Epithelial cell of umbilical artery (primary cell): ENCODE measurements around the gene SBK3. TPM values are rescaled to one million over a fixed set of nuclear protein-coding genes. Genes with fewer than 3 reads are reported as not detected.

Experiments
- total RNA-seq: library from RNA; depleted of rRNA; stranded (reverse); fragments of >200 nt; gene quantifications from 2 replicates; pipeline ENCODE4 v1.2.3, GENCODE V29; 2014

The SBK3 gene, protein sequence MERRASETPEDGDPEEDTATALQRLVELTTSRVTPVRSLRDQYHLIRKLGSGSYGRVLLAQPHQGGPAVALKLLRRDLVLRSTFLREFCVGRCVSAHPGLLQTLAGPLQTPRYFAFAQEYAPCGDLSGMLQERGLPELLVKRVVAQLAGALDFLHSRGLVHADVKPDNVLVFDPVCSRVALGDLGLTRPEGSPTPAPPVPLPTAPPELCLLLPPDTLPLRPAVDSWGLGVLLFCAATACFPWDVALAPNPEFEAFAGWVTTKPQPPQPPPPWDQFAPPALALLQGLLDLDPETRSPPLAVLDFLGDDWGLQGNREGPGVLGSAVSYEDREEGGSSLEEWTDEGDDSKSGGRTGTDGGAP
- total RNA-seq, result 0.32 TPM in 1 of 2 replicates, not detected in the other

DNA sequence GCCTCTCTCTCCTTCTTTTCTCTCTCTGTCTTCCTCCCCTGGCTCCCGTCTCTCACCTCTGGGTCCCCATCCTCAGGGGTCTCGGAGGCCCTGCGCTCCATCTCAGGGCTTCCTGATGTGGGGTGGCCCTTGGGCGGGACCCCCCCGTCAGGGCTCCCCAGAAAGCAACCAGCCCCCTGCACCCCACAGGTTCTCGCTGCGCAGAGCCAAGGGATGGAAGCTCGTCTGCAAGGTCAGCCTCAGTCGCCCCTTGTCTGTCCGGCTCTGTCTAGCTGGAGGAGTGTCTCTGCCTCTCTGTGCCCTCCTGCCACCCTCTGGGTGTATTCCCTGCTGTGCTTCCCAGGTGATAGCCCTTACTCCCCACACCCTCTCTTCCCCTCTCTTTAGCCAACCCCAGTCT, at the start of gene SBK3:
SBK3 (minus strand) TSS at position 101 of the 400 bp plus-strand sequence; CDS start at position 101, 0 bp downstream.

DNA sequence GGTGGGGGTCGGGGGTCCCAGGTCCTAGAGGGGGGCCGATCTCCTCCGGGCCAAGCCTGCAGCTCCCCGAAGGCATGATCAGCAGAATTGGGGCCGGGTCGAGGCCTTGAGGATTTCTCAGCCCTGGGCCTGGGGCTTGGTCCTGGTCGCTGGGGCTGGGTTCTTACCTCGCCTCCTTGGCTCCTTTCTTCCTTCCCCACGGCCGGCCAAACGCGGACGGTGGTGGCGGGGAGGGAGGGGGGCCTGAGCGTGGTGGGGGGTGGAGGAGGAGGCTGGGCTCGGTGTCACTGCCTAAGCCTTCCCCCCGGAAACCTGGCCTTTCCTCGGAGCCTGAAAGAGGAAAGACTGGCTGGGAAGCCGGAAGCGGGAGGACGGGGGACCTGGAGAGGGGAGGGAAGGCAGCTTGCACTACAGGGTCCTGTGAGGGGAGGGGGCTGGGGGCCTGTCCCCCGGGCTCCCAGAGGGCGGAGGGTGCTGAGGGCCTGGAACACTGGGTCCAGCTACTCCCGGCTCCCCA, 35.3 kb upstream of the SBK3 start, which contains the start of gene ZNF579:
ZNF579 (minus strand) TSS at position 221 of the 517 bp plus-strand sequence. CDS start 1,209 bp downstream, outside the sequence.

DNA sequence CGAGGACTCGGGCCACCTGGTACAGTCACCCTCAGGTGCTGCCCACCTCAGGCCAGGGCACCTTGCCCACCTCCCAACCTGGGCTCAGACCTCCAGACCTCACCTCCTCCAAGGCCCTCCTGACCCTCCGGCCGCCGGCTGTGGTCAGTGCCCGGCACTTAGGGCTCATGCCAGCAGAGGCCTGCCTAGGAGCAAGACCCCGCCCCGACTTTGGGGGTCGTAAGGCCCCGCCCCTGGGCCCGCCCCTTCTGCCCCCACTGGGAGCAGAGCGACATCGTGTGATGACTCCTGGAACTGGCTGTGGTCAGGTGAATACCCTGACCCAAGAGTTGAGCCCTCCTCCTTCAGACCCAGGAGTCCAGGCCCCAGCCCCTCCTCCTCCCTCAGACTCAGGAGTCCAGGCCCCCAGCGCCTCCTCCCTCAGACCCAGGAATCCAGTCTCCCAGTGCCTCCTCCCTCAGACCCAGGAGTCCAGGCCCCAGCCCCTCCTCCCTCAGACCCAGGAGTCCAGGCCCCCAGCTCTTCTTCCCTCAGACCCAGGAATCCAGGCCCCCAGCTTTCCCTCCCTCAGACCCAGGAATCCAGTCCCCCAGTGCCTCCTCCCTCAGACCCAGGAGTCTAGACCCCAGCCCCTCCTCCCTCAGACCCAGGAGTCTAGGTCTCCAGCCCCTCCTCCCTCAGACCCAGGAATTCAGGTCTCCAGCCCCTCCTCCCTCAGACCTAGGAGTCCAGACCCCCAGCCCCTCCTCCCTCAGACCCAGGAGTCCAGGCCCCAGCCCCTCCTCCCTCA, 8.2 kb downstream of the SBK3 start, which contains the start of gene SBK2:
SBK2 (minus strand) TSS at position 183 of the 790 bp plus-strand sequence. CDS start 839 bp downstream, outside the sequence.

Other genes with a start within 250 kb of the SBK3 start
- gene TMEM150B, start 220.2 kb downstream of the SBK3 start, total RNA-seq, result not detected in 2 replicates
- 3.9 and 4.7 TPM in 2 replicates for gene KMT5C, start 205.7 kb downstream of the SBK3 start, total RNA-seq
- gene COX6B2, start 190.8 kb downstream of the SBK3 start, total RNA-seq, result under 0.01 TPM in 1 of 2 replicates, not detected in the other
- not detected in 2 replicates for gene GARIN5B, start 182.3 kb downstream of the SBK3 start, total RNA-seq
- 0.46 and 2.6 TPM in 2 replicates for gene IL11, start 175.1 kb downstream of the SBK3 start, total RNA-seq
- not detected in 2 replicates for gene TMEM190, start 168.7 kb downstream of the SBK3 start, total RNA-seq
- gene TMEM238, start 161.3 kb downstream of the SBK3 start, total RNA-seq, result 0.65 TPM in 1 of 2 replicates, not detected in the other
- gene RPL28, start 159.6 kb downstream of the SBK3 start, total RNA-seq, result 112 and 274 TPM in 2 replicates
- 168 and 599 TPM in 2 replicates for gene UBE2S, start 137.8 kb downstream of the SBK3 start, total RNA-seq
- gene SHISA7, start 102.2 kb downstream of the SBK3 start, total RNA-seq, result not detected in 2 replicates
- gene ISOC2, start 83.9 kb downstream of the SBK3 start, total RNA-seq, result 50.6 and 74.1 TPM in 2 replicates
- gene C19orf85, start 80.8 kb downstream of the SBK3 start, total RNA-seq, result not detected in 2 replicates
- 0.30 and 2.6 TPM in 2 replicates for gene ZNF628, start 68.9 kb downstream of the SBK3 start, total RNA-seq
- gene NAT14, start 60.4 kb downstream of the SBK3 start, total RNA-seq, result 11.7 and 18.2 TPM in 2 replicates
- 0.32 and 2.3 TPM in 2 replicates for gene SSC5D, start 57.1 kb downstream of the SBK3 start, total RNA-seq
- gene SBK2, start 8.4 kb downstream of the SBK3 start, total RNA-seq, result not detected in 2 replicates
- gene ZNF579, start 35.3 kb upstream of the SBK3 start, total RNA-seq, result 3.2 TPM in 2 replicates
- gene FIZ1, start 54.0 kb upstream of the SBK3 start, total RNA-seq, result 1.8 and 2.6 TPM in 2 replicates
- 7.8 and 10.3 TPM in 2 replicates for gene ZNF524, start 54.7 kb upstream of the SBK3 start, total RNA-seq
- gene ZNF865, start 60.1 kb upstream of the SBK3 start, total RNA-seq, result 0.61 and 0.65 TPM in 2 replicates
- 3.6 and 3.8 TPM in 2 replicates for gene ZNF784, start 79.0 kb upstream of the SBK3 start, total RNA-seq
- 1.9 and 2.7 TPM in 2 replicates for gene ZNF580, start 95.5 kb upstream of the SBK3 start, total RNA-seq
- gene ZNF581, start 98.1 kb upstream of the SBK3 start, total RNA-seq, result 16.1 and 21.4 TPM in 2 replicates
- gene CCDC106, start 102.7 kb upstream of the SBK3 start, total RNA-seq, result 7.6 and 7.8 TPM in 2 replicates
- 87.7 and 143 TPM in 2 replicates for gene U2AF2, start 109.5 kb upstream of the SBK3 start, total RNA-seq
- gene EPN1, start 129.7 kb upstream of the SBK3 start, total RNA-seq, result 19.2 and 50.8 TPM in 2 replicates
- not detected in 2 replicates for gene NLRP9, start 192.9 kb upstream of the SBK3 start, total RNA-seq
- gene RFPL4A, start 213.6 kb upstream of the SBK3 start, total RNA-seq, result under 0.01 TPM in 1 of 2 replicates, not detected in the other
- gene RFPL4AL1, start 223.6 kb upstream of the SBK3 start, total RNA-seq, result not detected in 2 replicates